GM21529 (cell line): ENCODE measurements around the gene DEPDC5.

ENCODE experiments used
- ATAC-seq: cut with Tn5 transposase; IDR thresholded peaks from one replicate; pipeline ENCODE4 v1.9.1; 2021; ENCODE audit not compliant: unreplicated experiment

The DEPDC5 gene

DNA sequence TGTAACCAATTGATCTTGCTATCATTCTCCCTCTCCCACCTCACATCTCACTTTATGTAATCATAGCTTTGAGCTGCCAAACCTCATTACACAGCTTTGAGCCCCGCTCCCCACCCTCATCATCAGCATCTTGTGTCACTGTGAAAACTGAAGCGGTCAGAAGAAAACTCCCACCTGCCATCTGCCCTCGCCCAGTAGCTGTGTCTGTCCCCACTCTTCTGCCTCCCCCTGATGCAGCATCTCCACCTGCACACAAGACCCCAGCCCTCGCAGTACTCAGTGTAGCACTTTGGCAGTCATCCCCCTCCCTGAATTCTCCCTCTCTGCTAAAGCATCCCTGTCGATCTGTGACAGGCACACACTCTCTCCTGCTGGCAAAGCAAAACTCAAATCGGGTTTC lies 130.2 kb downstream of the DEPDC5 start:
- no peak for ATAC-seq

DNA sequence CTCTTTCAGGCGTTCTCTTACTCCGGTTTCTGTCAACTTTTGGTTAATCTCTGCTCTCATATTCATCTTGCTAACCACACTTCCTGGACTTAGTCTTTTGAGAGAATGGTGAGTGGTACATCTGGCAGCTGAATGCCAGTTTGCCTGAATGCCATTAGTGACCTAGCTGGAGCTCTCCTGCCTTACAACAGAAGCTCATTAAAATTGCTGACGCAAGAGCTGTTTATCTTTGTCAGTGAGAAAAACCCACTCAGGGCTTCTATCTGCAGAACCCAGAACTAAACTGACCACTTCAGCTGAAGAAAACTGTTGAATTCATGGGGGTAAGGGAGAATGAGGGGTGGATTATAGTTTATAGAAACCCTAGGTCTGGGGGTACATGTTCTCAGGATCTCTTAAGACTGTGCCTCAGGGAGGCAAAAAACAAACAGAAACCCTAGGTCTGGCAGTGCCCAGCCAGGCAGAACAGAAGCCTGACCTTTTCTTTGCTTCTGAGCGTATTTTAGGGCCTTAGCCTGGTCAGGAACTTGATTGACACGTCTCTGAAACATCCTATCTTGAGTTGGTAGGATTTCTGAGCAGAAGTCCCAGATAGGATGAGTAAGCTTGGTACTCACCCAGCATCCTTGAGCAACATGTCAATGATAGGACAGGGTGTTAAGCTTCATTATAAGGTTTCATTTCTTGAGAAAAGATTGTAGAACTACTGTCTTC lies 137.7 kb downstream of the DEPDC5 start:
- ATAC-seq: no peak

DNA sequence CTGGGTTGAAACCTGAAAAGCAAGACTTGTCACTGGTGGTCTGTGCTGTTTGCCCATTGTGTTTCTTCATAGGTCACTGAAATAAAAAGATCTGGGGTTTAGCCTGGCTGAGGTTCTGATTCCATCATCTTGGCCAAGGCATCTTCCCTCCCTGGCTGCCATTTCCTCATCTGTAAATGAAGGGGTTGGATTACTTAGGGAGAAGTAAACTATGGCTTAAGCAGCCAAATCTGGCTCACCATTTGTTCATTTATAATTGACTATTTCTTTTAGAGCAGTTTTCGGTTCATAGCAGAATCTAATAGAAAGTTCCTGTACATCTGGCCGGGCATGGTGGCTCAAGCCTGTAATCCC lies 138.2 kb downstream of the DEPDC5 start:
- ATAC-seq: no peak

DNA sequence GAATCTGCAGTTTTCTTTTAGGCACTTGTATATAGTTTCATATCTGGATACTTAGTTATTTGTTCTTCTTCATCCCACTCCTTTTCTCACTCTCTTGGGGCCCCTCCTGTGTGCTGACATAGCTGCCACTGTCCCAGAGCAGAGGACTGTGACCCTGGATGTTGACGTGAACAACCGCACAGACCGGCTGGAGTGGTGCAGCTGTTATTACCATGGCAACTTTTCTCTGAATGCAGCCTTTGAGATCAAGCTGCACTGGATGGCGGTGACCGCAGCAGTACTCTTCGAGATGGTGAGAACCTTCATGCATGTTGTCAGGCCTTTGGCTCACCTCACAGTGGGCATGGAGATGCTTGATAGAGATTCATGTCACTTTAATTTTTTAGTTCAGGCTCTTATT lies 139.6 kb downstream of the DEPDC5 start:
- ATAC-seq: no peak

DNA sequence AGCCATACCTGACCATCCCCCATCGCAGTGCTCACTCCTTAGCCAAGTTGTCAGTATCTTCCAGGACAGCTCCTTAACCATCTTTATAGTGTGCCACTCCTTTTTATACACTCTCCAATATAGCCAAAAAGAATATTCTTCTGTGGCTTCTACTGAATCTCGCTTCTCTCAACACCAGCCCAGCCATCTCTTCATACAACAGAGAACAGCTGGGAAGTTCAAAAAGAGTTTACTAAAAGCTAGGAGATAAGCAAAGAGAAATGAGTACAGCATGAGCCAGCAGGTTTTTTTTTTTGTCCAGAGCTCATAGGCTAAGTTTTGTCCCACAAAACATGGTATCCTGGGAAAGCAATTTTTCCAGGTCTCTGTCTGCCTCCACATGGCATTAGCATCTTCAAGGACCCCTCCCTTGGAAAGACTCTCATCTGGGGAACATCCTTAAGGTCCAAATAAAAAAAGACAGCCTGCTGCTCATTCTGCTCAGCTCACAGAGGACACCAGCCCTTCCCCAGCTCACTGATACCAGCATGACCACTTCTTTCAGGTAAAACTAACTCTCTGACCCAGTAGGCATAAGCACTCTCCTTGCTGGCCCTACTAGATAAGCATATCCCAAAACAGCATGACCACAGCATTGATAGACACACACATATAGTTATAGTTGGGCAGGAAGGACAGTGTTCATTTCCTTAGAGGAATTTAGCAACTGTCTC lies 141.7 kb downstream of the DEPDC5 start:
- ATAC-seq: no peak

DNA sequence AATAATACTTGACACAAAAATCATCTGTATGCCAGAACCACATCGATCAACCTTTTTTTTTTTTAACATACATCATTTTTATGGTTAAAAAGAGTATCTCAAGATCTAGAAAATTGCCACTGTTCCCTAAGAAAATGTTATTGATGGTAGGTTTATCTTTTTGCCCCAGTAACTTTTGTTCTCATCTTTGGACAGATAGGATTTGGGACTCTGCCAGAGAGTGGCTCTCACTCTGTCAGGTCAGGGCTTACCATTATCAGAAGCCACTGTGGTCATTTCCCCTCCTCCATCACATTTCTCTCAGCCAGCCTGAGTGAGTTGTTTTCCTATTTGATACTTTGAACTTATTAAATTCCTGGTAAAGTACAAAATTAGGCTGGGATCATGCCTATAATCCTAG lies 142.7 kb downstream of the DEPDC5 start:
- ATAC-seq: no peak

DNA sequence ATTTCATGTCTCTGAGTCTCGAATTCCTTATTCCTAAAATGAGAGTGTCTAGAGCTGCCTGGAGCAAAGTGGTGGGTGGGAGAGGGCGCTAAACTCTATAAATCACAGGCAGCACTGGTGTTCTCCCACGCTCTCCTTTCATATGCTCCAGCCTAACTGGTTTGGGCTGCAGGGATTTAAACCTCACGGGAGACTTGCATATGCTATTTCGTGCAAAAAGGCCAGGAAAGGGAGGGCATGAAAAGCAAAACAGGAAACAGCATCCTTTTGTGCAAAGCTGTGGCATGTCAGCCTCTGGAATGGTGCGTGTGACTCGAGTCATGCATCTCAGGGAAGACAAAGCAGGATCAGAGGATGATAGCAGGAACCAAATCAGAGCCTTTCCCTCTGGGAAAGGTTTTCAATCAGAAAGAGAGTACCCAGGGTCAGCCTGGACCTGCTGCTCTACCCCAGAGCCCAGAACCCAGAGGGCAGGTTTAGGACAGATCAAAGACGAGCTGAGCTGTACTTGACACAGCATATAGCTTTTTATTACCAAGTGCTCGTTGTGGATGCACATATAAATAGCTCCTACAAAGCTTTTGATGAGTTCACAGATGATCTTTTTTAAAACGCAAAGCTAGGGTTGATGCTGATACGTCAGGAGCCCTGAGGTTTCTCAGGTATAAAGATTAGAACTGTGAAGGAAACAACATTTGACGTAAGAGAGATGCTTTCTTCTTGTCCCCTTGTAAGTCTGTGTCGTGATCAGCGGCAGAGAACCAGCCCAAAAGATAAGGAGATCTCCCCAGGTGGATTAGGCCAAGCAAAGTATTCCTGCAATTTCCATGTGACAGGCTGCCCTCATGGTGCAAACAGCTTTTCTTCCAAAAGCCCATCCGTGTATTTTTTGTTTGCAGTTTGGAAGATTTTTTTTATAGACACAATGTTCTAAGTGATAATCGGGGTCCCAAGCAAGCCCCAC lies 144.3 kb downstream of the DEPDC5 start:
- no peak for ATAC-seq

DNA sequence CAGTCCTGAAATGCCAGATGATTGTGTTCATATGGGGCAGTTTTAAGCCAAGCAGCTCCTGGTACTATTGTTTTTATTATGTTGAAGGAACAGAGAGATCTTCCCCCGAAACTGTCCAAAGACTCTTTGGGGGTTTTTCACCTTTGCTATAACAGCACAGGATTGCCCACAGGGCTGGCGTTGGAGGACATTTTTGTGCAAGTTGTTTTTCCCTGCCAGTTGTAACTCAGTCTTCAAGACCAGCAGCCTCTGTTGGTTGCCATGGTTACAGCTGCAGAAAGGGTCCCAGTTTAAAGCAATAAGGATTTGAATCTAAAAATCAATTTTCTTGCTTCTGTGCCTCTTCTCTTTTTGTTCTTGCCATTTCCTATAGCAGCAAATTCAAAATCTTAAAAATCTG lies 145.1 kb downstream of the DEPDC5 start:
- no peak for ATAC-seq

DNA sequence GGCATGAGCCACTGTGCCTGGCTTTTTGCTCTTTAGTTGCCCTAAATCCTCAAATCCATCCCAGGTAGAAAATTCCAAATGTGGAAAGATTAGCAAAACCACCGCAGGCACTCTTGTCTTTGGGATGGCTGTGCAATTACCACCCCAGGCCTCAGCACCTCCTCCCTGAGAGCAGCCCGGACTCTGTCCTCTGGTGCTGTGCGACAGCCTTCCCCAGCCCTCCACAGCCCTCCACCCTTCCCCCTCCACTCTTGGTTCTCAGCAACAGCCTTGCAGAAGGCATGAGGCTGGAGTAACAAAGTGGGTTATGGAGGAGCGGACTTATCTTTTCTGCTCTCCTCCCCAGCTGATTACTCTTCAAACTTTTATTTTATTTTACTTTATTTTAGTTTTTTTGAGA lies 145.8 kb downstream of the DEPDC5 start:
- no peak for ATAC-seq

DNA sequence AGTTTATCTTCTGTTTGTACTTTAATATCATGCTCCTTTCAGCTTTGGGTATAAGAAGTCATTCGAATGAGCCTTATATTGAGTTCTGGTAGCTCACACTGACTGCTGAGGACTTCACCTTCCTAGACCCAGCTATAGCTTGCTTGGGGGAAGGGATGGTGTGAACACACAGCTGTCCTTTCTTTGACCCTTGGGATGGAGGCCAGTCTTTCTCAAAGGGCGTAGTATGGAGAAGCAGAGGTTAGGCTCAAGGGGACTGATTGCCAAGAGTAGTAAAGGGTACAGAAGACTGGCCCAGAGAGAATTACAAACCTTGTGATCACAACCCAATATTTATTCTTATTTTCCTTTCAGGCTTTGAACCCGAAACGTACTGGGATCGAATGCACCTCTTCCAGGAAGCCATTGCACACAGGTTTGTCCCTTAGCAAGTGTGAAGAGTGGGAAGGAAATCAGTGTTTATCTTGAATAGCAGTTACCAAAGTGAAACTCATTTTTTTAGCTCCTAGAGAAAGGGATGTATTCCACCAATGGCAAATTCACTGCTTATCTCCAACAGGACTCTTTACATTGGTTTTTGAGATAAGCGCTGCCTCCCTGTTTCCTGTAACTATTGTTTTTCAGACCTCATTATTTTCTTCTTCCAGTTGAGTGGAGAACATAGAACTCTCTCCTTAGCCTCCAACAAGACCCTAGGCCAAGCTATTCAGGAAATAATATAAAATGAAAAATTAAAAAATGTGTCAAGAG lies 147.7 kb downstream of the DEPDC5 start:
- no peak for ATAC-seq

DNA sequence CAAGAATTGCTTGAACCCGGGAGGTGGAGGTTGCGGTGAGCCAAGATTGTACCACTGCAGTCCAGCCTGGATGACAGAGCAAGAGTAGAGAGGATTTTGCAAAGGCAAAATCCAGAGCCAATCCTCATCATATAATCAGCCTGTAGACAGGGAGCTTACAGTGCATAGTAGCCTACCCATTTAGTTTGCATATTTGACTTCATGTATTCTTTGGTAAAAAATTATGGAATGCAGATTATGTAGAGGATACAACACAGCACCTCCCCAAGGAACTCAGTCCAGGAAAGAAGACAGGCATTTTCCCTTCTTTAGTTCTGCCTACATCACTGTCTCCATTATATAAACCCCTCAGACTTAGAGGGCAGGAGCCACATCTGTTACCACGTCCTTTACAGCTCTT lies 150.8 kb downstream of the DEPDC5 start:
- ATAC-seq: no peak

DNA sequence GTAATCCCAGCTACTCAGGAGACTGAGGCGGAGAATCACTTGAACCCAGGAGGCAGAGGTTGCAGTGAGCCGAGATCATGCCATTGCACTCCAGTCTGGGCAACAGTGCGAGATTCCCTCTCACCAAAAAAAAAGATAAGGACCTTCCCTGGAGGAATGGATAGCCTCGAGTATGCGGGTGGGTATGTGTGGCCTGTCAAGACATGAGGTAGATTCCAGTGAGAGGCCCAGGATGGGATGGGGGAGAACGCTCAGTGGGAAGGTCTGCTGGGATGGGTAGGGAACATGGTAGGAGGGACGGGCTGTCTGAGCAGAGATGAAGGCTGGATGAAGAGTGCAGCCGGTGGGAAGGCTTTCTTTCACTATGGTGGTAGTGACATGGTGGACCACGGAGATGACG lies 151.5 kb downstream of the DEPDC5 start:
- no peak for ATAC-seq

DNA sequence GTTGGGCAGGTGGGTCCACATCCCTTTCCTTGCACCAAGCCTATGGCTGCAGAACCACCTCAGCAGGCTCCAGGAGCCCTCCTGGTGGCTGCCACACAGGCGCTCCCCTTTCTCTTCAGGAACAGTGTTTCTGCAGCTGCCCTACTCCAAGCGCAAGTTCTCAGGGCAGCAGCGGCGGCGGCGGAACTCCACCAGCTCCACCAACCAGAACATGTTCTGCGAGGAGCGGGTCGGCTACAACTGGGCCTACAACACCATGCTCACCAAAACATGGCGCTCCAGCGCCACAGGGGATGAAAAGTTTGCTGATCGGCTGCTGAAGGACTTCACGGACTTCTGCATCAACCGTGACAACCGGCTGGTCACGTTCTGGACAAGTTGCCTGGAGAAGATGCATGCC lies 152.3 kb downstream of the DEPDC5 start:
- no peak for ATAC-seq

DNA sequence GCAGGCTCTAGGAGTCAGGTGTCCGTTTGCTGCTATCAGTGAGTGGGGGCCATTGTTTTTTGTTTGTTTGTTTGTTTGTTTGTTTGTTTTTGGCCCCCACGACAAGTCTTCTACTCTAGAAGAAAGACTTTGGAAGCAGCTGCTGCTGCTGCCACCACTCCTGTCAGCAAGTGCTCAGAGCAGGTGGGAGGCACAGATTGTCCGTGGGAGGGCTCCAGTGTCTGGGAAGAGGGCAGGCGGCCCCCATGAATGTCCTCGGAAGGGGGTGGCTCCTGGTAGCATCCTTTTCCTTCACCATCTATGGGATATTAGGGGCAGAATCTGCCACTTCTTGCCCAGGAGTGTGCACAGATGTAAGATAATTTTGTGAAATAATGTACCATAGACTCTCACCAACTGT lies 152.8 kb downstream of the DEPDC5 start:
- ATAC-seq: no peak

DNA sequence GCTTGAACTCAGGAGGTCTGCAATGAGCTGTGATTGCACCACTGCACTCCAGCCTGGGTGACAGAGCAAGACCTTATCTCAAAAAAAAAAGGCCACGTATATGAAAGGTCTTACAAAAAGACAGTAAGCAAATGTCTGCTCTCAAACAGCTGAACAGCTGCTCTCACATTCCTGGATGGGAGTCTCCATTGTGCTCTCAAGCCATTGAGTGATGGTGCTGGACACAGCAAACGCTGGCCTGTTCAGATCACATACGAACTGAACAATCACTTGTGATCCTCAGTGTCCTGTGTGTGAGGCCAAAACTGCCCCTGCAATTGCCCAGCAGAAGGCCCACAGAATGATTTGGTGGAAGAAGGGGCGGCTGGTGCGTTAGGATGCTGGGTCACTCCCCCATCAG lies 156.2 kb downstream of the DEPDC5 start:
- ATAC-seq: no peak

DNA sequence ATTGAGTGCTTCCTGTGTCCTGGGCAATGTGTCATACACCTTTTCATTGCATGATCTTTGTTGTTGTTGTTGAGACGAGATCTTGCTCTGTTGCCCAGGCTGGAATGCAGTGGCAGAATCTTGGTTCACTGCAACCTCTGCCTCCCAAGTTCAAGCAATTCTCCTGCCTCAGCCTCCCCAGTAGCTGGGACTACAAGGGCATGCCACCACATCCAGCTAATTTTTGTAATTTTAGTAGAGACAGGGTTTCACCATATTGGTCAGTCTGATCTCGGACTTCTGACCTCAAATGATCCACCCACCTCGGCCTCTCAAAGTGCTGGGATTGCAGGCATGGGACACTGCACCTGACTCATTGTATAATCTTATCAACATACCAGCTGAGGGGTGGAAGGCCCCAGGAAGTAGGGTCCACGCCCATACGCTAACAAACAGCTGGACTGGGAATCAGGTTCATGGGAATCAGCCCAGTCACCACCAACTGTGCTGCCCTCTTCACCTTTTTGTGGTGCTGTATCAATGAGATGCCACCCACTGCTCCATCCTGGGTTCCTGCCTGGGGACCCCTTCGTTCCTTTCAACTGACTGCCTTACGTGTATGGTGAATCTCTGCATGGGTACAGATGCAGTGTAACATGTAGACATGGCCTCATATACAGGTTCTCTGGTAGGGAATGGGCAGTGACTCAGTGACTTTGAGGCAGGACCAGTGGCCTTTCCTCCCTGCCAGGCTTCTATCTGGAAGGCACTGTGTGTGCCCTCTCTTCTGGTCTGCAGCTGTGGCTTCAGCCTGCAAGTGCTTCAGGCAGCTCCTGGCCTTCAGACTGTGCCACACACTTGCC lies 158.0 kb downstream of the DEPDC5 start:
- no peak for ATAC-seq

DNA sequence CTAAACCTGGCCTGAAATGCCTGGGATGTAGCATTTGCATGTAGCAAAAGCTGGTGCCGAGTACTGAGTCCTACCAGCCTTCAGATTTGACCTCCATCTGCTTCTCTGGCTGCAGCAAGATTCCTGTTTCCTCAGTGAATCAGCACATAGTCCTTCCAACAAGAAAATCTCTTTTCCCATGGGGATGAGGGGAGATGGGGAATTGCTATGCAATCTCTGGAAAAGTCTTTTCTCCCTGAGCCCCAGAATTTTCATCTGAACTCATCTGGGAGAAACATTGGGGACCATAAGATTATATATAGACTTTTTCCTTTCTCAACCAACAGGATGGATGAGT lies 158.6 kb downstream of the DEPDC5 start:
- no peak for ATAC-seq

DNA sequence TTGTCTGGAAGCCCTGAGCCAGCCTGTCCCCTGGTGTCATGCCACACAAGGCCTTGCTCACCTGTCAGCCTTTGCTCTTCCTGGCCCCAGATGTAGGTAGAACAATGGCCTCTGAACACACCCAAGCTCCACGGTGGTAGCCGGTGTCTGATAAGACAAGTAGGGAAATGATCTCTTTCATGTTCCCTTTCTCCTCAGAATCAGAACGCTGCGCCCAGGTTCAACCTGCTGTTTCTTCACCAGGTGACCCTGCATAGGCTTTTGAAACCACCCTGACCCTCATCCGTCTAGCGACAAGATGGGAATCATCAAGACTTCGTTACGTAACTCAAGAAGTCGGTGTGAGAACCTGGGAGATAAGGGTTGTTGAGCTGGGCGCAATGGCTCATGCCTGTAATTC lies 161.8 kb downstream of the DEPDC5 start:
- no peak for ATAC-seq

DNA sequence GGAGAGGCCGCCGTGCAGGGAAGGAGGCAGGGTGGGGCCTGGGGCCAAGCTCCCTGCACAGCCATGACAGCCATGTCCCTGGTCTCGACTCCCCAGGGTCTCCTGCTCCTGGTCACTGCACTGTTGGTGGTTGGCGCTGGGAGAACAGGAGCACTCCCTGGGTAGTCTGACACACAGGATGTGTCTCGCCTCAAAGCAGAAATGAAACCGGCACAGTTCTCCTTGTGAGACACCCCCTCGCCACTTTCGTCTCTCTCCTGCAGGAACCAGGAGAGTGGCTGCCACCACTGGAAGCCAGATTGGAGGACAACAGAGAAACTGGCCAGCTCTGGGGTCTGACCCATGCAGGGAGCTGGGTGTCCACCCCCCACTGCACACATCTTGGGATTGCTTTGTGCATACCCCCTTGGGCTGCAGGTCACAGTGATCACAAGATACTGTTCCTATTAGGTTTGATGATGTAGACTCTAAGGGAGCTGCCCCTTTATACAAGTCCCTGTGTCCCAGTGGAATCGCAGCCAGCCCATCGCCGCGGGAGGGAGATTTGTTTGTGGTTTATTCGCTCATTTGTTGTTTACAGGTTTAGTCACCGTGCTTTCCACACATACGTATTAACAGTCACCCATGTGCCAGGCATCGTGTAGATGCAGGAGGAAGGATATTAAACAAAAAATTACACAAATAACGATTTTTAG lies 163.6 kb downstream of the DEPDC5 start:
- ATAC-seq: no peak

DNA sequence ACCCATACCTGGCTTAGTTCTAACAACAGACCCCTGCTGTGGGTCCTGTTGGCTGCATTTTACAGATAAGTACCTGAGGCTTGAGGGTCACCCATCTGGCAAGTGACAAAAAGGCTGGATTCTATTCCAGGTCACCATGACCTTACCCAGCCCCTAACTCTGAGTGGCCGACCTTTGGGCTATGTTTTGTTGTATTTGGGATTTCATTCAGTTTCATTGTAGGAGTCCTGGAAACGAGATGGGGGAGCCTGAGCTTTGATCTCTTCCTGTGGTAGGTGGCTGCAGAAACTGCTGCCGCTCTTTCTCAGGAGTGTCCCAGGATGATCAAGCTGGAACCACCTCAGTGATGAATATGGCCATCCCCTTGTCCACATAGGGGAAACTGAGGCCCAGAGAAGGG lies 165.9 kb downstream of the DEPDC5 start:
- ATAC-seq: no peak
